ENCODE data around the gene RAPGEF4. TPM values are rescaled to one million over a fixed set of nuclear protein-coding genes. Genes with fewer than 3 reads are reported as not detected.

RAPGEF4 gene
- total RNA-seq, 1 donor from 2014 or later = 1.7 TPM

GRCh38 chr2:172842511-172843265 is 107.0 kb downstream of the RAPGEF4 start:
- no peak for DNase-seq (ENCODE audit: low read depth, low spot score)
- Mint-ChIP-seq H3K27ac (ENCODE audit: unreplicated experiment) (no peak overlapping the region), H3K27me3 (ENCODE audit: low read depth) (no peaks in the 10 kb centered on the region), H3K4me3 (no peak overlapping the region), H3K4me1 (no peaks in the 10 kb centered on the region), H3K9me3 (no peaks in the 10 kb centered on the region), H3K36me3 (ENCODE audit: low read depth) (no peaks in the 10 kb centered on the region)
- no peak for TF ChIP-seq CTCF (conservative IDR thresholded peaks at IDR 0.05)

GRCh38 chr2:172843266-172843582 is 107.6 kb downstream of the RAPGEF4 start:
- Mint-ChIP-seq H3K27ac (ENCODE audit: unreplicated experiment) (no peak overlapping the region), H3K27me3 (ENCODE audit: low read depth) (no peaks in the 10 kb centered on the region), H3K9me3 (no peaks in the 10 kb centered on the region), H3K4me3 (no peak overlapping the region), H3K4me1 (no peaks in the 10 kb centered on the region), H3K36me3 (ENCODE audit: low read depth) (no peaks in the 10 kb centered on the region)
- no peak for TF ChIP-seq CTCF (conservative IDR thresholded peaks at IDR 0.05)
- DNase-seq (ENCODE audit: low read depth, low spot score) = no peak

- DNase-seq (ENCODE audit: low read depth, low spot score) = no peak
- Mint-ChIP-seq H3K4me1 (peaks cover 5% of the 10 kb centered on the region), H3K4me3 (no peak overlapping the region), H3K27me3 (ENCODE audit: low read depth) (no peaks in the 10 kb centered on the region), H3K27ac (ENCODE audit: unreplicated experiment) (no peak overlapping the region), H3K9me3 (no peaks in the 10 kb centered on the region), H3K36me3 (ENCODE audit: low read depth) (no peaks in the 10 kb centered on the region)
- no peak for TF ChIP-seq CTCF (conservative IDR thresholded peaks at IDR 0.05)
Measured at GRCh38 chr2:172843902-172844715, 108.5 kb downstream of the RAPGEF4 start.

- Mint-ChIP-seq H3K27ac (ENCODE audit: unreplicated experiment) (no peak overlapping the region), H3K36me3 (ENCODE audit: low read depth) (no peaks in the 10 kb centered on the region), H3K4me1 (peaks cover 5% of the 10 kb centered on the region), H3K4me3 (no peak overlapping the region), H3K9me3 (no peaks in the 10 kb centered on the region), H3K27me3 (ENCODE audit: low read depth) (no peaks in the 10 kb centered on the region)
- no peak for TF ChIP-seq CTCF (conservative IDR thresholded peaks at IDR 0.05)
- DNase-seq (ENCODE audit: low read depth, low spot score) = no peak
Measured at GRCh38 chr2:172845028-172845630, 109.5 kb downstream of the RAPGEF4 start.

GRCh38 chr2:172846551-172846950 is 110.9 kb downstream of the RAPGEF4 start:
- peaks cover 9% of the 10 kb centered on the region for H3K4me1 Mint-ChIP-seq
- H3K36me3 Mint-ChIP-seq (ENCODE audit: low read depth) = peaks cover 9% of the 10 kb centered on the region
- H3K9me3 Mint-ChIP-seq = peaks cover 11% of the 10 kb centered on the region
- no peak overlapping the region for H3K27ac Mint-ChIP-seq (ENCODE audit: unreplicated experiment)
- no peak for TF ChIP-seq CTCF (conservative IDR thresholded peaks at IDR 0.05)
- no peaks in the 10 kb centered on the region for H3K27me3 Mint-ChIP-seq (ENCODE audit: low read depth)
- no peak for DNase-seq (ENCODE audit: low read depth, low spot score)
- H3K4me3 Mint-ChIP-seq = no peak overlapping the region
